ENCODE measurements around the gene RUNX2.

Gene RUNX2

DNA sequence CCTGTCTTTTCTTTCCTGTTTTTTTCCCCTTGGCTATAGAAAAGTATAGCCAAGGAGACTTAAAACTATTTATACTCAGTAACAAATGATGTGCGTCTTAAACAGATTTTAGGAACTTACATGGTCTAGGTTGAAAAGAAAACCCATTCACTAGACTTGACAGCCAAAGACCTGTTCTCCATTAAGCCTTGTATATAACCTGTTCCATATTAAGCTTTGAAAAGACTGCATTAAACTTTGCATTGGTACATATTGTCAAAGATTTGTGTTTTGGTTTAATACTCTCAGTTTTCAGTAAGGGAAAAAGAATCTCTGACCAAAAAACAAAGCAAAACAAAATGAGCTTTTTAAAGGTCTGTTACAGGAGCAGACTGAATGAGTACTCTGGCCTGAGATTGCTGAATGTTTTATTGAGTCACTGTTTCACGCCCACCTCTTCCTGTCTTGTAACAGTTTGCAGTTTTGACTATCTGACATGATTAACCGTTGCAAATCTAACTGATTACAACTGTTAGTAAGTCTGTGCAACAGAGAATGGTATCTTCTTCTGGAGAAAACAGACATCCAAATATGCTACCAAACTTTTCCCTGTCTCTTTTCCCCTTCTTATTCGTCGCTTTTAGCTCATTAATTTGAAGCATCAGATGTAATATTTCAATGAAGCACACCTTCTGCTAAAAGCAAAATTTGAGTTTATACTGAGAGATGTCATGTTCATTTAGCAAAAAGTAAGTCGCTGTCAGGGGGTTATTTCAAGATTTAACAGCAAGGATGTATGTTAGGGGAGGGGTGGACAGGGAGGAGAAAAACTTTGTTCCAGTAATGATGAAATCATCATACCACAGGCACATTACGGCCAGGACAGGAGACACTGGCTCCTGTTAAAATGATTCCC is 108.7 kb downstream of the RUNX2 start:
- no peak for DNase-seq

DNA sequence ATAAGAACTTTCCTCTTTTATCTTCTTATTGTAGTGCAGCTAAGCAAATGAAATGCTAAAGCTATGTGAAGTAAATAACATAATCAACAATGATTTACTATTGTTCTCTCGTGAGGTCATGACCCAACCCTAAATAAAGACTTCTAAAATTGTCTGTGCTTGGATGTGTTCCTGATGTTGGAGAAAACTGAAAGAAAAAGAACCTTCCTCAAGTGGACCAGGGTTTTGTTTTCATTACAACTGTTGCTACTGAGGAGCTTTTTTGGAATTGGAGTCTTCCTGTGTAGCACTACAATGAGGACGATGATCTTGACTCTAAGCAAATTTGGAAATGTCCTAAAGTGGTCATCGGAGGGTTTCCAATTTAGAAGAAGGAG is 109.3 kb downstream of the RUNX2 start:
- no peak for DNase-seq

DNA sequence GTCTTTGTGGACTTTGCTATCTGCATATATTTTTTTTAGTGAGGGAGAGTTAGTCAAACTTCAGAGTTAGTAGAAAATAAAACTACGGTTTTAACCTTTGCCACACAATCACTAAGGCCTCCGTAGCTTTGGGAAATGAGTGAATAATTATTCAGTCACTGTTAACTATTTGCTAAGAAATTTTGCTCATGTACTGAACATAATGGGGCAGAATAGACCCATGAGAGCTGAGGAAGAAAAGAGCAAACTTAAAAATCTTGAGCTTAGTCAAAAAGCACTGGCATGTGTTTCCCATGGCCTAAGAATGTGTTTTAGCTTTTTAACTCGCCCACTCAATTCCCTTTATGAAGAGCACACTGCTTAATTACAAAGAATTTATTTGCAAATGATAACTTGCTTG is 110.0 kb downstream of the RUNX2 start:
- DNase-seq, result no peak

DNA sequence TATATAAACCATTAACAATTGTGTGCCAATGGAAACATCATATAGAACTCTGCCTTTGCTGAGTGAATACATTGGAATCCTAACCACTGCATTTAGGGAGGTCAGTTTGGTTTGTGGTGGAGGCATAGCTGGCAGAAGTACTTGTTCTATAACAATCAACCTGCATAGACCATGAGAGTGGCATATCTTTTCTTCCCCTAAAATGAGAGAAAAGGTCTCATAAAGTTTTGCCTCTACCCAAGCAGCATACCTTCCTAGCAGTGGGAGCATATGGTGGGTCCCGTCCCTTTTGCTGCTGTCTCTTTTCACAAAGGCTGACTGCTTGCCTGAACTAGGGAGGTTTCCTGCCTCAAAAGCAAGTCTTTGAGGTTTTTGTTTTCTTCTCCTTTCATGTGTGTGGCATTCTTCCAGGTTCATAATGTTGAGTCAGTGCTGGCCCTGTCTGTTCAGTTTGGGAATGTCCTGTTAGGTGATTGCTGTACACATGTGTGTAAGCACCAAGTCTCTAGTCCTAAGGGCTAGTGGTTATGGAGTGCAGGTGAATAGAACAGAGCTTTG is 110.8 kb downstream of the RUNX2 start:
- DNase-seq, result no peak

DNA sequence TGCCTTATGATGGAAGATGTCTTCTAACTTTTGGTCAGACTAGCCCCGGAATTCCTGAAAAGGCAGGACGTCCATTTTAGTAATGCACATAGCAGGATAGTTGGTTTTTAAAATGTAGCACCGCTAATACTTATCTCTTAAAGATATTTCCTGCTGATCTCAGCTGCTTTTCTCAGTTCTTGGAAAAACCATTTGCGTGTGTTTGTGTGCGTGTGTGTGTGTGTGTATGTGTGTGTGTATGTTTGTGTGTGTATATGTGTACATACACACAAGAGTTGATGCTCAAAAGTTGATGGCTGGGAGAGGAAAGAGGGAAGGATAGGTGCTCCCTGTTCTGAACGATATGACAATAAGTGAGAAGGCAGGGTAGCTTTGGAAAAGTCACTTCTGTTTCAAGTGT is 111.3 kb downstream of the RUNX2 start:
- no peak for DNase-seq

DNA sequence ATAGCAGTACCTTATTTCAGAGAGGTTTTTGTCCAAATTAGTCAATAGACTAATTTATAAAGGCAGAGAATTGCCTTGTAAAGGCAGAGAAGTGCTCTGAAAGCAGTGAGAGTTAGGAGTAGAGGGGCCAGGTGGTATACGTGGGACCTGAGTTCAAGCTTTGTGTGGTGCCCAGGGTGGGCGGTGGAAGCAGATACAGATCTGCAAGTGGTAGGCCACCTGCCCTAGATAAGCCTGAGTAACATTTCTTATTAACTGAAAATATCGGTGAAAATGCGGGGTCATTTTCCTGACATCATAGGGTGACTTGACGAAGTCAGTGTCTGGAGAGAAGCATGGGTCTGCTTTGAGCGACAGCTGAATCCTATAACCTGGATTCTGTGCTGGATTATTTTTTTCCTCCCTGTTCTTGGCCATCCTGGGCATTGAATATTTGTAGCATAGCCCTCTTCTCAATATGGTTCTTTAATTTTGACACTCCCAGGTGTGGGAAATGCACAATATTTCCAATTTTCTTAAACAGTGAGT is 111.8 kb downstream of the RUNX2 start:
- no peak for DNase-seq

DNA sequence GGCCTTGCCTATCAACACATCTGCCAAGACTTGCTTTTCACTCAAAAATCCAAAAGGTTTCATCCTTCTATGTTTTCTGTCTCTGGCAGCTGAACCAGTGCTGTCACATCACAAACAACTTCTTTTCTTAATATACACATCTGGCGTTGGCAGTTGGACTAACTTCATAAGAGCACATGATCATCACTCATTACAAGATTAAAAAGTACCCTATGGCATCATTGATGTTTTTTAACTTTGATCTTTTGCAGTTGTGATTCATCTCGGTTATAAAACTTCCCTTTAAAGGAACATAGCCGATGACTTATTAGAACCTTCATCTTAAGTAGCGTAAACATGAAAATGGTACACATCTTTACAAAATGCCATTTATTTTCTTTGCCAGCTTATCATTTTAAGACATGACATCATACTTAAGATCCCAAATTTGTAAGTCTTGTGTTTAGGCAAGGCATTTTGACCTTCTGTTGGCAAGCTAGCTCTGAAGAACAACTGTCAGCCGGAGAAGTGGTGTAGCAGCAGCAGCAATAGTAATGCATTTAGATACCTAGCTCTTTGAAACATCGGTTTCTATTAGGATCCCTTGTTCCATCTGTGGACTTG is 113.8 kb downstream of the RUNX2 start:
- no peak for DNase-seq

DNA sequence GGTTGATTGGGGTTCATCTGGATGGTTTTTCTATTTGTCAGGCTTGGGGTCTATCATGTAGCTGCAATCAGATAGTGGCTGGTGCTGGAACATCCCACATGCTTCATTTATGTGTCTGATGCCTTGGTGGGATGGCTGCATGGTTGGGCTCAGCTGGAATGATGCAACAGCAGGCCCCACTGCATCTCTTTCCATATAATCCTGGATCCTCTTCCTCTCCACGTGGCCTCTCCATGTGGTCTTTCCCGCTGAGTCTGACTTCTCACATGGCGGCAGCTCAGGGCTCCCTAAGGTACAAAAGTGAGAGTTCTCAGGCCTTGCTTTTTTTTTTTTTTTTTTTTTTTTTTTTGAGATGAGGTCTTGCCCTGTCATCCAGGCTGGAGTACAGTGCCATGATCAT is 114.6 kb downstream of the RUNX2 start:
- no peak for DNase-seq

DNA sequence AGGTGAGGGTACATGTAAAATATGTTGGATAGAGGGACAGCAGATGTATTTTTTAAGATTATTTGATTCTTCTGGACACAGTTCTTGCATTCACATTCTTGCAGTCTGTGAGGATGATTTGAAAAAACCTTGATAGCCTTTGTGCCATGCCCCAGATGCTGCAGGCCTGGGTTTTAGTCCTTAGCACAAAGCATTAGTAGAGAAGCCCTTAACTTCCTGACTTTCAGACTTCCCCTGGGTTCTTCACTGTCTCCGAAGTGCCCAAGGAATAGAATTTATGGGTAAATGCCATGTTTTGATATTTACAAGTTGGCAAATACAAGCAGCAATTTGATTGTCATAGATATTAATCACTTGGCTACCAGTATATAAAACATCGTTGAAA is 117.2 kb downstream of the RUNX2 start:
- DNase-seq, result no peak

DNA sequence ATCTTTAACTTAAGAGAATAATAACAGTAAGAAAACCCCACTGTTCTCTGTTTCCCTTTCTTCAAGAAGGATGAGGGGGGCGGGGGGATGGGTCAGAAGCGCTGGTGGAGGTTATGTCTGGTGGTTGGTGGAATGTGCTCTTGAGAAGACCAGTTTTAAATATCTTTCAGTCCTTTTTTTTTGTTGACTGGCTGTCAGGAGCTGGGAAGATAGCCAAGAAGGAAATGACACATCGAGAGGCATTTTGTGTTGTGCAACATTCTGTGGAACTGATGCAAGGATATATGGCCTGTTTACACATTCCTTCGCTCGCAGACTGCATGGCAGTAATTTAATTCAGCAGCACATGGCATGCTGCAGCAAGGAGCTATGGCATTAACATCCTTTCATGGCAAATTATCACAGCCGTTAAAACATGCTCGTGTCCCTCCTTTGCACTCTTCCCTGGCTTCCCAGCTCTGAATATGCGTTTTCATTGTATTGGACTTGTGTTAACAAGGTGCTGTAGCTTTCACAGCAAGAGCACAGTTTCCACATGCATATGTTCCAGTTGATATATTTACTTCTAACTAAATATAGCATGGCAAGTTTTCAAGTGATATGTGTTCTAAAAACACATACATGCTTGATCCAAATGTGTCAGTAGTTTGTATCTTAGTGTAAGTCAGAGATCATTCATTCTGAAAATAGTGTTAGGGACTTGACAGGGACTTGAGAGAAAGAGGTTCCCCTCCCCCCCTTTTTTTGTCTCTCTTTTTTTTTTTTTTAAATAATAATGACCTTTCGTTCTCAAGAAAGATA is 117.8 kb downstream of the RUNX2 start:
- peak; percentile 42 to 53 for DNase-seq

DNA sequence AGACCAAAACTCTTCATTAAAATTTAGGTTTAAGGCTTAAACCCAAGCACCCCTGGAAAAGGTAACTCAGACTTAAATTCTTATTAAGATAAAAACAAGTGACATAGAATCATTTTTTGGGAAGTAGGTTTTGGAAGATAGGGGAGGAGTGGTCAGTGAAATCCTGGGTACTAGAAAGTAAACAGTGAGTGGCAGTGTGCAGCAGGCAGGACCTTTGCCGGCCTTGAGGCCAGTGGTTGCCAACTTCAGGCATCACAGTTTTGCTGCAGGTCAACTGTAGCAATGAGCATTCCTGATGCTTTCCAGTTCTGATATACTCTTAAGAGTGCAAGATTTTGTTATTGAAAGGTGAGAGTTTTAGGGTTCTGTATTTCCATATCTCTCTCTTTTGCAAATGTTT is 118.9 kb downstream of the RUNX2 start:
- DNase-seq, result no peak

DNA sequence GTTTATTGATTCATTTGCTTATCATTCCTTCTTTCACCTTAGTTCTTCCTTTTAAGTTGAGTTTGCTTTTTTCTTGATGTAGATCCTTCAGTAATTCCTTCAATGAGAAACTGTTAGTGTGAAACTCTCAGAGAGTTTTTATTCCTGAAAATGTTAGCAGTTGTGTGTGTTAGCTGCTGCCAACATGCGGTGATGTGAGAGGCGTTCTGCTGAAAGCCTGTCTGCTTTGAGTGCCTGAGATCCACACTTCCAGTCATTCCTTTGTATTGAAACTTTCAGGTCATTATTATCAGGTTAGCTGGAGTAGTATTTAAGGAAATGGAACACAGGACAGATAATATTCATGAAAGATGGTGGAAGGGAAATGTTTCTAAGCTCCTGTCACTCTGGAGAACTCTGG is 119.6 kb downstream of the RUNX2 start:
- DNase-seq, result no peak

DNA sequence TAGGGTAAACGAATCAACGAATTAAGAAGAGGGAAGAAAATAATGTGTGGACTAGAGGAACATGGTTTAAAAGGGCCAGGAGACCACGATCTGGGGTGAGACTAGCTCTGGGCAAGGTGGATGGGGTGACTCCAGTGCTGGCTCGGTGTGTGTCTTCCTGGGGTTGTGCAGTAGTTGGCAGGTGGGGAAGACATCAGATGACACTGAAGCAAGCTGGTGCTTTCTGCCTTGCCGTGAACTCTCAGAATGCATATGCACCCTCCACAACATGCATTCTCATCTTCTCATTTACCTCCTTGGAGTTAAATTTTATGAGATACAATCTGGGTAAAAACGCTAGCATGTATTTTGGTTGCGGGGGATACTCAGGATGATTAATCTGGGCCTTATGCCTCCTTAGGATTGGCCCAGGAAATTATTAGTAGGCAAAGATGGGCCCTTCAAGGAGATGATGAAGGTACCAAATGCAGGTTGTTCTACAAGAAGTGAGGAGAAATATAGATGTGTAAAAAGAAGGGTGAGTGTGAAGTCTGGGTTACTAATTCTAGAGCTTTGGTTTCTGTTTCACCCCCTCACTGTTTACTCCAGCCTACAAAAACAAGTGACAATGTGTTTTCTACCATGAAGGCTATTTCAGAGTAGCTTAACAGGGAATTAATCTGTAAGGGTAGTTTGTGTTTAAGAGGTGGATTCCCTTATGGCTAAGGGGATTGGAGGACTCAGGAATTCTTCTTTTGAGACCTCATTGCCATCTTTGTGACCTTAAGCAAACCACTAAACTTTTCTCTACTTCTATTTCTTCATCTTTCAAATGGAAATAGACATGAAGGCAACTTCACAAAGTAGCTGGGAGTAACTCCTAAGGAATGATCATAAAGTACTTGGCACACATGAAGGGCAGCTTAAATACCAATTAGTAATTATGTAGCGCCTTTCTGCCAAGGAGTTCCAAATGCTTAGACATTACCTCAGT is 120.6 kb downstream of the RUNX2 start:
- no peak for DNase-seq

DNA sequence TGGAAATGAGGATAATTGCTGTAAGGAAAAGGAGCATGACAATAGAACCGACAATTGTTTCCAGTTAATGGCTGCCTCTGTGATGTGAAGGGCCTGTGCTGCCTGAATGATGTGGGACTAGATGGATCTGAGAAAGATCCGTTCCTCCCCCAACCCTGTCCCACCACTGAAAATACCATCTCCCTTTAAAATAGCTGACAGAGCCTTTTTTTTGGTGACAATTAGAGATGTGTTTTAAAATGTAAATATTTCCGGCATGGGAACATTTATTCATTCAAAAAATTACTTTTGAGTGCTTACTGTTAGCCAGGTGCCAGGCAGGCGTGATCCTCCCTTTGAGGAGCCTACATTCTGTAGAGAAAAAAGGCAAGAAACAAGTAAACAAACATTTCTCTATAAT is 122.0 kb downstream of the RUNX2 start:
- no peak for DNase-seq

DNA sequence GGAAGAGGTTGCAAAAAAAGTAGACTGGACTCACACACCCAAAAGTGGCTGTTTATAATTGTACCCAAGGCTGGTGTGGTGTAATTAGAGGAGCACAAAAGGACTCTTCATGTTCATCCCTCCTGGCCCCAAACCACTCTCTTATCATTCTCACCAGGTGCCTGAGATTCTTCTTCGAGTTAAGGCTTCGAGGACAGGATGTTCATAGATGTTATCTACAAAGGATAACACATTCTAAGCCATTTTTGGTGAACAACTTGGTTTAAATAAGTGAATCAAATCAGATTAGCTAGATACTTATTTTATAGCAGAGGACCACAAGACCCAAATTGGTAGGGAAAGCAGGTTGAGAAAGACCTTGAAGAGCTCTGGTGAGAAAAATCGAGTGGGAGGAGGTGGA is 122.7 kb downstream of the RUNX2 start:
- no peak for DNase-seq

DNA sequence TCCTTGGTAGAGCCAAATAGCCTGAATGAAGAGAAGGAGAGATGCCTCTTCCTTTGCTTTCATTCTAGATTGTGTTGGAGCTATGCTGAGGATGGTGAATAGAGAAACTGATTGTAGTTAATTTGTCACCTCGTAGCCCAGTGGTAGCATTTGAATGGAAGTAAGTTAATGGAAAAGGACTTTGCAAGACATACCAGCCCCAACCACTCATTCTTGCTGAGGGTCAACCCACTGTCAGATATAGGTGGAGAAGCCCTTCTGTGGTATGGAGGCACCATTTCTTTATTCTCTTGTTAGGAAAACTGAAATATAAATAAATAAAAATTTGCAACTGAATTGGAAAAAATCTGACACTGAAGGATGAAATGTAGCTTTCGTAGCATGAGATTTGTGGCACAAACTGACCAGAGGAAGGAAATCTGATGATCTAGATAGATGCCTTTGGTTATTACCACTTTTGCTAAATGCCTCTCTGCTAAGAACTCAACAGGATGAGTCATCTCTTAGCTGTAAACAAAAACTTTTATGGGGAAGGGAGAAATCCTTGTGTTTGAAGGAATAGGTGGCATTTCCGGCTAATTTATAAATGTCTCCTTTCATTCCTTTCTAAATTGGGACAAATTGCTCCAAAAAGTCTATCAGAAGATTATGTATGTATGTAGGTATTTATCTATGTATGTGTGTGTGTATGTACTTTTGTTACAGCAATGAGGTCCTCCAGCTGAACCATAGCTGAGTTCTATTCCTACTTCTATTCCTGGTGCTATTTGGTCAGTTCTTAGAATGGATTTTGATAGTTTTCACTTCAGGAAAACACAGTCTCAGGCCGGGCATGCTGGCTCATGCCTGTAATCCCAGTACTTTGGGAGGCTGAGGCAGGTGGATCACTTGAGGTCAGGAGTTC is 126.1 kb downstream of the RUNX2 start:
- DNase-seq, result no peak

DNA sequence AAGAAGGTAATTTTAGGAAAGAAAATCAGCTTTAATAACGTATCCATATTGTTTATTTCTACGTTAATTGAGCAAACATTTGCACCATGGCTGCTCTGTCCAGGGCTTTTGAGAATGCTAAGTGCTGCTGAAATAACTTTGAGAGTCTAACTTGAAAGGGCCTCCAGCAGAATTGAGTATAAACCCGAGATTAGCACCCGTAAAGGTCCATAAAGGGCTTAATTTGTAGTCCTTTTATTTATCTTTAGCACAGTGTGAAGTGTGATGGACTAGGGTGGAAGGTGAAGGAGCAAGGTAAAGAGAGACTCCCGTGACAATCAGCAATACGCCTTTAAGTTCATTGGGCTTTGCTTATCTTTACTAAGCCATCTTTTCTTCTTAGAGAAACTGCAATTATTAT is 127.3 kb downstream of the RUNX2 start:
- DNase-seq, result no peak

DNA sequence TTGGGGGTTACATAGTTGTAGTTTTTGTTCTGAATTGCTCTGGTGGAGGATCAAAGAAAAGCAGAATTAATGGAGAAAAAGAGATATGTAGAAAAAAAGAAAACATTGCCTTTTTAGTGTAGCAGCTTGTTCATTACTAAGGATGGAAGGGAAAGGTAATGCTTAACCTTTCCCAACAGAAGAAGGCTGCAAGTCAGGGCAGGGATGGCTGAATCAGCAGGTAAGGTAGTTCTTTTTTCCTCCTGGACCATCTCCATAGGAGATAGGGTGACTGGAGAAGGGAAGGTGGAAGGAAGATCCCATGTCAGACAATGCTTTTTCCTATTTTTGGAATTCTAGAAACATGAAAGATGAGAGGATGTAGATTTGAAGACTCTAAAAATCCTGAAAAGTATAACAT is 129.0 kb downstream of the RUNX2 start:
- no peak for DNase-seq

DNA sequence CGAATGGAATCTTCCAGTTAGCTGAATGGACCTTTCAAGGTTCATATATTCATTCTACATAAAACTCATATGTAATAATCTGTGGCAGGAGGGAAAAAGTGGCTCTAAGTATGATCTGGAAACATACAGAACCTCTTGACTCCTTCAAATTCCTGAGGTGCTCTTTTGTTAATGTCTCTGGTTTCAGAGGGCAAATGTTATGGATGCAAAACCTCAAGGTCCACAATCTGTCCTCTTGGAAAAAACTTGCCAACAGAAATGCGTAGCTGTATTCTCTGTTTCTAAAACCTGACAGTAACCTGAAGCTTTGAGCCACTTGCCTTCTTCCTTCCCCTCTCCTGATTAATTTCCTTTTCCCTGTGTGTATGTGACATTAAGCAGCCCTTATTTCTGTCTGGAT is 130.5 kb downstream of the RUNX2 start:
- no peak for DNase-seq

DNA sequence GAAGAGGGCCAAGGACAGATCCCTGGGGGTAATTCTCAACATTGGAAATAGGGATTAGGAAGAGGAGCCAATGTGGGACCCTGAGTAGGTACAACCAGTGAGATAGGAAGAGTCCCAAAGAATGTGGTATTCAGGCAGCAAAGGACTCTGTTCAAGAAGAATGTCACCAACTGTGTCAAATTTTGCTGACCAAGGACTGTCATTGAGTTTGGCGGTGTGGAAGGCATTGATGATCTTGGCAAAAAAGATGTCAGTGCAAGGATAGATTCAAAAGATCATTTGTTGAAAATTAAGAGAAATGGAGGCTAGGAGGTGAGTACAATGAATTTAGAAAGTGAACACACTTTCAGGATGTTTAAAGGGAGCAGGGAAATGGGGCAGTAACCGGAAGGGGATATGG is 132.0 kb downstream of the RUNX2 start:
- no peak for DNase-seq

DNA sequence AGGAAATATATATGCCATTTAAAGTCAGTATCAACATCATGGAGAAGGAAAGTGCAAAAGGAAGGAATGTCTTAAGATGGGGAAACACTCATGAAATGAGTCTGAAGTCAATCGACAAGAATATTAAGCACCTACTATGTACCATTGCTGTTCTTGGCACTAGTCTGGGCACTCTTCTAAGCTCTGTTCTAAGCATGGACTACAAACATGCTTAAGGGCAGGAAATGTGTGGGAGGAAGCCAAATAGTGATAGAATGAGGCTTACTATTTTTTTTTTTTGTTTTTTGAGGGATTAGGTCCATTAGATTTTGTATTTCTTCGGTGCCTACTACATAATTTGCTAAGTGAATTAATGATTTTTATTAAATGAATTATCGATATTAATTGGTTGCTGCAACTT is 133.4 kb downstream of the RUNX2 start:
- no peak for DNase-seq

Measured in activated CD4-positive, alpha-beta T cell treated with anti-CD3 and anti-CD28 coated beads, Interleukin-2, amount 50 U/mL, for 48 hours (primary cell).